ENCODE data around the gene TULP1.
"Not testable (repeated sequence)": the region's sequence is repeated elsewhere in the genome, so short reads cannot be mapped to it uniquely, and the experiment has no call there.

TULP1 gene

GRCh38 chr6:35512740-35513139, at the start of gene TULP1:
TULP1 (minus strand) TSS chr6:35512896; CDS start chr6:35512858, 38 bp downstream.
- no peak for DNase-seq

- DNase-seq: no peak
Observed at GRCh38 chr6:35562060-35562459, 49.4 kb upstream of the TULP1 start.

GRCh38 chr6:35561113-35561512, 48.4 kb upstream of the TULP1 start:
- DNase-seq: no peak

GRCh38 chr6:35558571-35558970, 45.9 kb upstream of the TULP1 start:
- DNase-seq: no peak

GRCh38 chr6:35557239-35557638, 44.5 kb upstream of the TULP1 start:
- DNase-seq: no peak

- DNase-seq: no peak
Observed at GRCh38 chr6:35554811-35555210, 42.1 kb upstream of the TULP1 start.

- no peak for DNase-seq
Observed at GRCh38 chr6:35553315-35553714, 40.6 kb upstream of the TULP1 start.

- no peak for DNase-seq
Observed at GRCh38 chr6:35552285-35552917, 39.7 kb upstream of the TULP1 start.

GRCh38 chr6:35550437-35550836, 37.7 kb upstream of the TULP1 start:
- no peak for DNase-seq

GRCh38 chr6:35547676-35548075, 35.0 kb upstream of the TULP1 start:
- DNase-seq: no peak

- DNase-seq: no peak
Observed at GRCh38 chr6:35544769-35545361, 32.2 kb upstream of the TULP1 start.

- no peak for DNase-seq
Observed at GRCh38 chr6:35543459-35544193, 30.9 kb upstream of the TULP1 start.

GRCh38 chr6:35541836-35542235, 29.1 kb upstream of the TULP1 start:
- DNase-seq: no peak

- no peak for DNase-seq
Observed at GRCh38 chr6:35539223-35539622, 26.5 kb upstream of the TULP1 start.

GRCh38 chr6:35535847-35536246, 23.2 kb upstream of the TULP1 start:
- DNase-seq: not testable (repeated sequence)

GRCh38 chr6:35534407-35535170, 21.9 kb upstream of the TULP1 start:
- DNase-seq: no peak

GRCh38 chr6:35533981-35534380, 21.3 kb upstream of the TULP1 start:
- no peak for DNase-seq

GRCh38 chr6:35532126-35532525, 19.4 kb upstream of the TULP1 start:
- DNase-seq: no peak

GRCh38 chr6:35524380-35525020, 11.8 kb upstream of the TULP1 start:
- no peak for DNase-seq

GRCh38 chr6:35522660-35523658, 10.3 kb upstream of the TULP1 start:
- DNase-seq: peak; percentile 41

GRCh38 chr6:35522151-35522550, 9.5 kb upstream of the TULP1 start:
- DNase-seq: no peak

GRCh38 chr6:35521235-35521634, 8.5 kb upstream of the TULP1 start:
- DNase-seq: no peak

All from amniotic stem cell (primary cell).